UCSD-AML1 (cell line): ENCODE measurements around the gene IRS2.
A peak's percentile ranks its signal among the peaks of the same experiment; 100 is the strongest.

Source experiments
- DNase-seq: peaks from one replicate; lab custom pipeline; 2025; ENCODE audit not compliant: unreplicated experiment; lab: John Stamatoyannopoulos, UW

The IRS2 gene

DNA sequence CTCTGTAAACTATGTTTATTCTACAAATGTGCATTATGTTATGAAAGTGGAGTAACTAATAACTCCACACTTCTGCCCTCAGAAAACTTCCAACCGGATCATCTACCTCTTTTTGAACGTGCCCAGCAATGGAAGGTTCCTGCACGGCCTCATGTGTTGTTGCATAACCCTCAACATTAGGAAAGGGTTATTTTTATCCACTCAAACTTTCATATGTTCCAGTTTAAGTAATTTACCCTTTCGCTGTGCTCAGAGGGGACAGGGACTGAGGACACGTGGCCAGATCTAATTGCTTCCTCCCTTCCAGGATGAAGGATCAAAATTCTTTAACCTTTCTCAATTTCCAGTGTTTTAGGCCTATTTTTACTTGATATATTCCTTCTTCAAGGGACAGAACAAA lies 29.6 kb downstream of the IRS2 start:
- no peak for DNase-seq

DNA sequence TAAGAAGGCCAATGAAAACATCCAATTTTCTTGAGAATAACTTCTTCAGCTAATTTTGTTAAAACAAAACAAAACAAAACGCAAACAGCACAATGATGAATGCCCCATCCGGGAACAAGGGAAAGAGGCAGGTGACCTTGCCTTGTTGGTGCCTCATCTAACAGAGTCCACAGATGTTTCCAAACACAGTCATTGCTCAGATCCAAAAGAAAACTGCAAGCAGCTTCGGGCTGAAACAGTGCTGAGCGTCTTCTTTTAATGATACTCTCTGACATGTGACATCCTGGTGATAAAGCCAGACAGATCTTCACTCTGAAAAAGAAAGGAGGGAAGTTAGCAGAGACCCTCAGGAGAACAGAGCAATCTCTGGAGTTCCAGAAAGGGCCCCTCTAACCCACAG lies 30.4 kb downstream of the IRS2 start:
- no peak for DNase-seq

GRCh38 chr13:109755551-109755950 lies 30.8 kb downstream of the IRS2 start:
- no peak for DNase-seq

DNA sequence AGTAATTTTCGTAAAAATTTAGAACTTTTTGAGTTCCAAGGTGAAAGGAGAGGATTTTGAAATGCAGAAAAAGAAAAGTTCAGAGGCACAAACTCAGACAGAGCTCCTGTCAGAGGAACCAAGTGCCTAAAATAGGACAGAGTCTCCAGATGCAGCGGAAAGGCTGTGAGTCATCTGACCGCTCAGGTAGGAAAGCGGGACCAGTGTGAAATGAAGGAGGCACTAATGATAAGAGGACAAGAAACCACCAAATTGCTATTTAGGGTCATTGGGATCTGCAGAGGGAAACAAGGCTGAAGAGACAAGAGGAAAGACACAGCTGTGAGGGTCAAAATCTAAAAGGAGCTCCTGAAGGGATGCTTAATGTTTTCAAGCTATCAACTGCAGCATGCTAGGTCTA lies 34.9 kb downstream of the IRS2 start:
- DNase-seq: no peak

- DNase-seq: no peak
These were observed 36.1 kb downstream of the IRS2 start for GRCh38 chr13:109750221-109750775.

- DNase-seq: no peak
These were observed 37.0 kb downstream of the IRS2 start for GRCh38 chr13:109749365-109749764.

DNA sequence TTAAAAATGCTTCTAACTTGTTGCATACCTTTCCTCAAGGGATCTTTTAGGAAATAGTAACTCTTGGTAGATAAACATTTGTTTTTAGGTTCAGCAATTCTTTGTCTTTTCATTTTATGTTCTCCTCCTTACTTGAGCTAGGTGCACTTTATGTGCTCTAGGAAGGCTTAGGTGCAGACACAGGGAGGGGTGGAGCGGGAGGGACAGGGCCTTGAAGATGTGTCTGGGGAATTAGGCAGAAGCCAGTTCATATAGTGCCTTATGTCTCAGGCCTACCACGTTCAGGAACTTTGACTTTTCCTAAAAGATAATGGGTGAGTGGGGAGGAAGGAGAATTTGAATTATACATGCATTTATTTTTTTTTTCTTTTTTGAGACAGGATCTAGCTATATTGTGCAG lies 37.7 kb downstream of the IRS2 start:
- DNase-seq: no peak

DNA sequence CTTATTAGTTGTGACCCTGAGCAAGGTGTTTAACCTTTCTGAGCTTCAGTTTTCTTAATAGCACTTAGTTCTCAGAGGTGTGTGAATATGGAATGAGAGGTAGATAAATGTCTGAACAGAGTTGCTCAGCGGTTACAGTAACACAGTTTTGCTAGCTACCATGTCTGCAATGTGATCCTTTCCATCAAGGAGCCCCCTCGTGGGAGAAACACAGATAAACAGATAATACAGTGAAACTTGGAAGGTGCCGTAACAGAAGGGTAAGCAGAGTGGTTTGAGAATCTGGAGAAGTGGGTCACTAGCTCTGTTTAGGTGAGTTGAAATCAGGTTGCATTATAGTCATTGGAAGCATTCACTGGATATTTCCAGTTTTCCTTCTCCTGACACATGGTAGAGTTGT lies 38.9 kb downstream of the IRS2 start:
- DNase-seq: no peak

DNA sequence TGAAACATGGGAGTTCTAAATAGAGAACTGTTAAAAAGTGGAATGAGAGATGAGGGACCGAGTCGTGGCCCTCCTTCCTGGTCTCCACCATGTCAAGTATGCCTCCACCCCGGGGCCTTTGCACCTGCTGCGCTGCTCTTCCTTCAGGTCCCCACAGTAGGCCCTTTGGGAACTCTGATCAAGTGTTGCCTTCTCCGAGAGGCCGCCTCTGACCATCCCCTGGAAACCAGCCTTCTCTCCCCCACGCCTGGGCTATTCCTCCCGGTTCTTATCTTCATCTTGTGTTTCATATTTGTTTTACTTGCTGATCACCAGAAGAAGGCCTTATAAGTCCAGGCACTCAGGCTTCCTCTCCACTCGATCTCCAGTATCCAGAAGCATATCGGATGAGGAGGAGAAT lies 40.0 kb downstream of the IRS2 start:
- DNase-seq: no peak

GRCh38 chr13:109745702-109746101 lies 40.7 kb downstream of the IRS2 start:
- no peak for DNase-seq

GRCh38 chr13:109745060-109745459 lies 41.3 kb downstream of the IRS2 start:
- no peak for DNase-seq

DNA sequence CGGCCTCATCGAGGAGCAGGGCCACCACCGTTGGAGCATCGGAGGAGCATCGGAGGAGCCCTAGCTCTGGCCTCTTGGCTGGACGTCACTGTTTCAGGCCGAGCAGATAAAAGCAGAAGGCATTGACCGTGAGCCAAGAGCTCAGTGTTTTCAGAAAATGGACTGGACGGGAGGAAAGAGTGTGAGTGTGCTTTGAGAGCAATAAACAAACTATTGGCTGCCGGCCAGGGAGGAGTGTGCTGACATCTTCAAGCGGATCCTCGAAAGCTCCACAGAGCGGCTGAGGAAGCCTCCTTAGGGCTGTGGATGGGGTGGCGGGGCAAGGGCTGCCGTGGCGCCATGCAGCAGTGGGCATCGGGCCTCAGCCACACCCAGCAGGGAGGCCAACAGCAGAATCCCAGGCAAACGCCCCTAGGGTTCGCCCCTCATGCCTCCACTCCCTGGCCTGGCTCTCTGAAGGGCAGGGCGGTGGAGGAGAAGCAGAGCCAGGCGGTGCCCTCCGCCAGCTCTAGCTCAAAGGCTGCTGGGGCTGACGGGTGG lies 41.8 kb downstream of the IRS2 start:
- DNase-seq: no peak

GRCh38 chr13:109743706-109744453 lies 42.5 kb downstream of the IRS2 start:
- peak; percentile 48 for DNase-seq

GRCh38 chr13:109741966-109742365 lies 44.4 kb downstream of the IRS2 start:
- no peak for DNase-seq

- DNase-seq: no peak
These were observed 45.7 kb downstream of the IRS2 start for GRCh38 chr13:109740721-109741120.

DNA sequence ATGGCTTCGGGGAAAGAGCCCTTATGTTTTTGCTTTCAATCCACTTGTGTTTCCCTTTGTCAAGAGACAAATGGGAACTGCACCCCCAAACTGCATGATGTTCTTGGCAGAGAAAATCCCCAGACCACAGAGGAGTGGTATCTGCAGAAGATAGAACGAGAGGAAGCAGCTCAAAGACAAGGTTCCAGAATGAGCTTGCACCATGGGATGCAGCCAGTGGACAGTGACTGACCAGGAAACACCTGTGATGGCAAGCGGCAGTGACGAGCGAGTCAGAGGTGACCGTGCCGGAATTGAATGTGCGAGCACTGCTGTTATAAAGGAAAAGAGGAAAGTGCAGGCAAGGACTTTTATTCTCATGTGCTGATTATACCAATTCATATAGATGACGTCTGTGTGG lies 46.3 kb downstream of the IRS2 start:
- DNase-seq: no peak

GRCh38 chr13:109738298-109738746 lies 48.1 kb downstream of the IRS2 start:
- no peak for DNase-seq

DNA sequence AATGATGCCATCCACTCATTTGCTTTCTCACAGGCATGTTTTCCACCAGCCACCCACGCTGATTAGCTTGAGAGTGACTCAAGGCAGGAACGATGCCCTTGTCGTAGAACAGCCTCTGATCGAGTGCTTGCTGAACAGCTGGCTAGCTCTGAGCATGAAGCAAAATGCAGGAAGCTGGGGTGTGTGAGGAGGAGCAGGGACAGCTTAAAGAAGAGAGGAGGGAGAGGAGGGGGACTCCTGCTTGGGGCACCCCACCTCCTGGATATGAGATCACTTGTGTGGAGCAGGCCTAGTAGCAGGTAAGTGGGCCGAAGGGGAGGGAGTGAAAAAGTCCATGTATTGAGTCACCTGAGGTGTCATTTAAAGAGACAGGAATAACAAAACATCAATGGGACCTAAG lies 48.8 kb downstream of the IRS2 start:
- DNase-seq: no peak

GRCh38 chr13:109737046-109737573 lies 49.3 kb downstream of the IRS2 start:
- DNase-seq: no peak

DNA sequence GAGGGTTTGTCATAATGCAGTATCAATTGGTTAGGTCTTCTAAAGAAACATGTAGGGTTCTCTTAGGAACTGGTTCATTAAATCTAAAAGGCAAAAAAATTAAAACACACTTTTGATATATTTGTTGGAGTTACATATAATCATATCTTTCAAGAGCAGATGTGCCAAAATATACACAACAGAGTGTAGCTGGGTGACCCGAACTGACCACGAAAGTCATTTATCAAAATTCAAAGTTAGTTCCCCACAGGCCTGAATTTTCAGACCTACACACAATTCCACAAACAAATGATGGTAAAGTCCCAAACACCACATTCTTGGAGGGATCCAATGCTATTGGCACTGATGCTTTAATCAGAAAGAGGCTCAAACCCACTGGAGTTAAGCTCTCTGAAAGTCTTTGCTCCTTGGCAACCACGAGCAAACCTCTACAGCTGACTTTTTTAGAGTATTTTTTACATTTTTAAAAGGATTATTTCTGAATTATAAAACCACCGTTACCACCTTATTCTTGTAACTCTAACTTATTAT lies 50.9 kb downstream of the IRS2 start:
- no peak for DNase-seq

DNA sequence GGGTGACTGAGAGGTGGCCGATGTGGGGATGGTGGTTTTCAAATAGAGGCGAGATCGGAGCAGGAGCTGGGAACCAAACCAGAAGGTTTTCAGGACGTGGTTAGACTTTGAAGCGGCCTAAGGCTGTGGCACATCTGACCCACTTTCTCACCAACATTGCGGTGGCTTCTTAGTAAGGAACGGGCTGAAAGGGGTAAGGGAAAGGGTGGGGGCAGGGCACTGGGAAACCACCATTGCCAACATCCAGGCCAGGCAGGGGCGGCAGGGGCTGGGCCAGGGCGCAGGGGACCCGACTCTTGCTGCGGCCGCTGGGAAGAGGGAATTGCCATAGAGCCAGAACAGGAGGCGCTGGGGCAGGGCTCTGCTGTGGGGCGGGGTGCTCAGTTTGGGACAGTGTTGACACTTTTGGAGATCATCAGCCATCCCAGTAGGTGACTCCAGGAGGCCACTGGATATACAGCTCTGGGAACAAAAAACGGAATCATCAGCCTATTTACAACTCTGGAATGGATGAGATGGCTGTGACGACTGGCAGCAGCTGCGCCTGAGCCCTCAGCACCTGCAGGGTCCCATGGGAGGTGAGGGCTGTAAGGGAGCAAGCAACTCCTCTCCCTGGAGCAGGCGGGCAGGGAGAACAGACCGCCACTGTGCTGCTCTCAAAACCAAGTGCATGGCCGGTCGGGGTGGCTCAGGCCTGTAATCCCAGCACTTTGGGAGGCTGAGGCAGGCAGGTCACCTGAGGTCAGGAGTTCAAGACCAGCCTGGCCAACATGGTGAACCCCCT lies 52.2 kb downstream of the IRS2 start:
- no peak for DNase-seq
